ENCODE data around the gene RASSF7.

RASSF7 gene

DNA sequence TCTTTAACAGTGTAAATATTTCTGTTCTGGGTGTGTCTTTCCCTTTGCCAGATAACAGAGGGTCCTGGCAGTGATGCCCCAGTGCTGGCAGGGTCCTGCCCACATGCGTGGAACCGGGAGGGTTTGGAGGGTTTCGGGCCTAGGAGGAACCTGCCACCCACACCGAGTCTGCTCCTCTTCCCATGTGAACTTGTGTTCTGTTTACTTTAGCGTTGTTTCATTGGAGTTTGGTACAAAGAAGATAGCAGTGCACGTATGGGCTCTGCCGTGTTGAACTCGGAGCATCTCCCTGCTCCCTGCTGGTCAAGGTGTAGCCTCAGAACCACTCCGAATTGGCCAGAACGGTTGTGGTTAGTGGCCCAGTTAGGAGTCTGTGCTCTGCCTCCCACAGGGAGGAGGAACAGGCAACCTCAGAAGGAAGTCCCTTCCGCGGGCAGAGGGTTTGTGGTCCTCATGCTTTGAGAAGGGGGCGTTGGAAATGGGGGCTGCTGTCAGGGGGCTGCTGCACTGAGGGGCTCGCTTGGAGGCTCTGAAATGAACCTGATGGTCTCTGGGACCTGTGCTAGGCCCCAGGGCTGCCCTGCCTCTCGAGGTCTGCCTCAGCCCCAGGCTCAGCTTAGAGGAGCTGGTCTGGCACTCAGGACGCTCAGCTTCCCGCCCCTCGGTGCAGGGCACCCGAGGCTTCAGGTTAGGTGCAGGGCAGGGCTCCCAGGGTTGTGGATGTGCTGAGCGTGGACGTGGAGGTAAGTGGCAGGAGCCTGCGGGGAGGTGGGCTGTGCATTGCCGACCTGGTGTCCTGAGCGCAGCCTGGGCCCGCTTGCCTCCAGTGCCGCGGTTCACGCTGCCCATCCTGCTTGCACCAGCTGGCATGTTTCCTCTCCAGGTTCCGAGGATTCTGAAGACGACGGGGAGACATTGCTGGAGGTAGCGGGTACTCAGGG is 25.9 kb downstream of the RASSF7 start:
- DNase-seq (ENCODE audit: low read depth in 2 of 2): no peak

GRCh38 chr11:587546-587945 is 26.8 kb downstream of the RASSF7 start:
- no peak for DNase-seq (ENCODE audit: low read depth in 2 of 2)

DNA sequence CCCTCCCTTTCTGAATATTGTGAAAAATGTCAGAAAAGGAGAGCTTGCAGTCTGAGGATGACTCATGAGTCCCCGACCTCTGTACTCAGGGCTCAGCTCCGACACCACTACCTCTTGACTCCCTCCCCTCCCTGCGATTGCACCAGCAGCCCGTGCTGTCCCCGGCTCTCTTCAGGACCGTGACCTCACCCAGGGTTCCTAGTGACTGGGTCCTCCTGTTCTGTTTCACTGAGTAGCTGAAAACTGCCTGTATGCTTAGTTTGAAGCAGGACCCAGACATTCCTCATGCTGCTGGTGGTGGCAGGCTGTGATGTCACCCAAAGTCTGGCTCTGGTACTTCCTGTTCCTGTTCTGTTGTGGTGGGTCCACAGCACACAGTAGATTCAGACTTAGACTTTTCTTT is 27.2 kb downstream of the RASSF7 start:
- peak in 1 of 2 donors; percentile 44 for DNase-seq (ENCODE audit: low read depth in 2 of 2)

DNA sequence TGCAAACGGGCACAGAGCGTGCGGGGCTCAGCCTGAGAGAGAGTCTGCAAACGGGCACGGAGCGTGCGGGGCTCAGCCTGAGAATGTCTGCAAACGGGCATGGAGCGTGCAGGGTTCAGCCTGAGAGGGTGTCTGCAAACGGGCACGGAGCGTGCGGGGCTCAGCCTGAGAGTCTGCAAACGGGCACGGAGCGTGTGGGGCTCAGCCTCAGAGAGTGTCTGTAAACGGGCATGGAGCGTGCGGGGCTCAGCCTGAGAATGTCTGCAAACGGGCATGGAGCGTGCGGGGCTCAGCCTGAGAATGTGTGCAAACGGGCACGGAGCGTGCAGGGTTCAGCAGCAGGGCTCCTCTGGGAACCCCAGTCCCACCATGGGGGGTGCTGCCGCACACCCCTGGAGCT is 29.0 kb downstream of the RASSF7 start:
- DNase-seq (ENCODE audit: low read depth in 2 of 2): no peak

- no peak for DNase-seq (ENCODE audit: low read depth in 2 of 2)
These were observed 30.2 kb downstream of the RASSF7 start for GRCh38 chr11:590997-591396.

GRCh38 chr11:592501-592900 is 31.7 kb downstream of the RASSF7 start:
- no peak for DNase-seq (ENCODE audit: low read depth in 2 of 2)

DNA sequence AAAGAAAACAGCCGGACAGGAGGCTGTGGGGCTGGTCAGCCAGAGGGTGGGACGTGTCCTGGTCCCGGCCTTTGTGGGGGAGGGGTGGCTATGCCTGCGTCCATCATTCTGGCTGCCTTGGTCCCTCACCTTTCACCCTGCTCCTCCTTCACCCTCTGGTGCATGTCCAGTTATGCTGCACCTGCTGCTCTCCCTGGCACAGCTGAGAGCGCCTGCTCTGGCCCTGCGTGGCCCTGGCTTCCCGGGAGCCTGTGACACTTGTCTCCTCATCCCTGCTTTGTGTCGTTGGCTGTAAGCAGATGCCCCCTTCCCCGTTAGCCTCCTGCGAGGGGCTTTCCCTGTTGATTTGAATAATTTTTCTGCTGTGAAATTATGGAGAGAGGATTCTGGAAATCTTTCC is 32.1 kb downstream of the RASSF7 start:
- DNase-seq (ENCODE audit: low read depth in 2 of 2): no peak

GRCh38 chr11:593347-593746 is 32.6 kb downstream of the RASSF7 start:
- no peak for DNase-seq (ENCODE audit: low read depth in 2 of 2)

GRCh38 chr11:595400-595799 is 34.6 kb downstream of the RASSF7 start:
- DNase-seq (ENCODE audit: low read depth in 2 of 2): no peak

GRCh38 chr11:596374-596773 is 35.6 kb downstream of the RASSF7 start:
- DNase-seq (ENCODE audit: low read depth in 2 of 2): no peak

DNA sequence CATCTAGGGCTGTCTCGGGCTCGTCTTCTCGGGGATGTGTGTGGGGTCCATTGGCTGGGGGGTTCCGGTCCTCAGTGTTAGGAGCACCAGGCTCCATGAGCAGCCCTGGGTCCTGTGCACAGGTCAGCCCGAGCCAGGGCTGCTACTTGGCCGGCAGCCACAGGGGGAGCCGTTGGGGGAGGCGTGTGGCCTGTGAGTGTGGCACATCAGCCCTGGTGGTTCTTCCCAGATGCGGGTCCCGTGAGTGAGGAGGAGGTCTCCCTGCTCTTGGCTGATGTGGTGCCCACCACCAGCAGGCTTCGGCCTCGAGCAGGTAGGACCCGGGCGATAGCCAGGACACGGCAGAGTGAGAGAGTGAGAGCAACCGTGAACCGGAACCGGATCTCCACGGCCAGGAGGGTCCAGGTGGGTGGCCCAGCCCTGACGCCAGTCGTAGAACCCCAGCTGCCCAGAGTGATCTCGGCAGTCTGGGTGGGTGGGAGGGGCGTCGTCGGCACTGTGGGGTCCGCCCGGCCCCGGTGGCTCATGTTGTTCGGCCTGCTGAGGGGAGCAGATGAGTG is 36.5 kb downstream of the RASSF7 start:
- no peak for DNase-seq (ENCODE audit: low read depth in 2 of 2)

- DNase-seq (ENCODE audit: low read depth in 2 of 2): no peak
These were observed 37.4 kb downstream of the RASSF7 start for GRCh38 chr11:598005-598680.

- no peak for DNase-seq (ENCODE audit: low read depth in 2 of 2)
These were observed 40.9 kb downstream of the RASSF7 start for GRCh38 chr11:601573-602245.

DNA sequence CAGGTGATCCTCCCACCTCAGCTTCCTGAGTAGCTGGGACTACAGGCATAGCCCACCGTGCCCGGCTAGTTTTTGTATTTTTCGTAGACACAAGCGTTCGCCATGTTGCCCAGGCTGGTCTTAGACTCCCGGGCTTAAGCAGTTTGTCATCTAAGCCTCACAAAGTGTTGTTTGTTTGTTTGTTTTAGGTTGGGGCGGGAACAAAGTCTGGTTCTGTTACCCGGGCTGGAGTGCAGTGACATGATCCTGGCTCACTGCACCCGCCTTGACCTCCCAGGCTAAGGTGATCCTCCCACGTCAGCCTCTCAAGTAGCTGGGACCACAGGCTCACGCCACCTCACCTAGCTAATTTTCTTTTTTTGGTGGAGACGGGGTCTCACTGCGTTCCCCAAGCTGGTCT is 42.4 kb downstream of the RASSF7 start:
- no peak for DNase-seq (ENCODE audit: low read depth in 2 of 2)

- no peak for DNase-seq (ENCODE audit: low read depth in 2 of 2)
These were observed 44.7 kb downstream of the RASSF7 start for GRCh38 chr11:605286-606129.

- no peak for DNase-seq (ENCODE audit: low read depth in 2 of 2)
These were observed 45.5 kb downstream of the RASSF7 start for GRCh38 chr11:606245-606644.

GRCh38 chr11:607020-607780 is 46.4 kb downstream of the RASSF7 start:
- no peak for DNase-seq (ENCODE audit: low read depth in 2 of 2)

- DNase-seq (ENCODE audit: low read depth in 2 of 2): no peak
These were observed 47.3 kb downstream of the RASSF7 start for GRCh38 chr11:607971-608659.

DNA sequence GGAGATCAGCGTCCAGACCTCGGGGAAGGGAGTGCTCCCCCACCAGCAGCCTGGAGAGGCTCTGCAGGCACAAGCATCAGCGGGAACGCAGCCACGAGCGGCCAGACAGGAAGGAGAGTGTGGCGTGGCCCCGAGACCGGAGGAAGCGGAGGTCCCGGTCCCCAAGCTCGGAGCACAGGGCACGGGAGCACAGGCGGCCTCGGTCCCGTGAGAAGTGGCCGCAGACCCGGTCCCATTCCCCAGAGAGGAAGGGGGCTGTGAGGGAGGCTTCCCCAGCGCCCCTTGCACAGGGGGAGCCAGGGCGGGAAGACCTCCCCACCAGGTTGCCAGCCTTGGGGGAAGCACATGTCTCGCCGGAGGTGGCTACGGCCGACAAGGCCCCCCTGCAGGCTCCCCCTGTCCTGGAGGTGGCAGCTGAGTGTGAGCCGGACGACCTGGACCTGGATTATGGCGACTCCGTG is 48.1 kb downstream of the RASSF7 start:
- no peak for DNase-seq (ENCODE audit: low read depth in 2 of 2)

GRCh38 chr11:609341-609811 is 48.6 kb downstream of the RASSF7 start:
- DNase-seq (ENCODE audit: low read depth in 2 of 2): no peak
